PFSK-1 (cell line): ENCODE data around the gene KDM2B.

Source experiments
- FOXP2 ChIP-seq: optimal IDR thresholded peaks from 2 replicates; pipeline ENCODE3; 2011; ENCODE audit warnings: borderline replicate concordance, control low read depth, inconsistent platforms; ENCODE audit not compliant: insufficient read depth; ENCODE audit errors: extremely low read length, extremely low read depth
- POLR2AphosphoS5 ChIP-seq: IDR thresholded peaks from 2 replicates; pipeline ENCODE4 v1.6.1; 2012; ENCODE audit warnings: low read depth, mild to moderate bottlenecking, control low read depth, low read length, moderate library complexity
- SIN3A ChIP-seq: IDR thresholded peaks from 2 replicates; pipeline ENCODE4 v1.6.1; 2012; ENCODE audit warnings: mild to moderate bottlenecking, low read length, moderate library complexity, borderline replicate concordance; ENCODE audit not compliant: insufficient read depth
- TAF1 ChIP-seq: IDR thresholded peaks from 2 replicates; pipeline ENCODE4 v1.6.1; 2012; ENCODE audit warnings: low read length, control low read depth, borderline replicate concordance; ENCODE audit not compliant: insufficient read depth
- TF ChIP-seq, protein P1 (sequence below), 2 experiments: IDR thresholded peaks; 2 replicates each; pipeline versions ENCODE4 v1.6.1 to v1.8.0; 2011 to 2012; ENCODE audit warnings: low read depth in 2 of 2, low read length in 2 of 2, control low read depth in 1 of 2, inconsistent platforms in 1 of 2, mild to moderate bottlenecking in 1 of 2, moderate library complexity in 1 of 2; ENCODE audit not compliant: insufficient read depth in 1 of 2

KDM2B gene

DNA sequence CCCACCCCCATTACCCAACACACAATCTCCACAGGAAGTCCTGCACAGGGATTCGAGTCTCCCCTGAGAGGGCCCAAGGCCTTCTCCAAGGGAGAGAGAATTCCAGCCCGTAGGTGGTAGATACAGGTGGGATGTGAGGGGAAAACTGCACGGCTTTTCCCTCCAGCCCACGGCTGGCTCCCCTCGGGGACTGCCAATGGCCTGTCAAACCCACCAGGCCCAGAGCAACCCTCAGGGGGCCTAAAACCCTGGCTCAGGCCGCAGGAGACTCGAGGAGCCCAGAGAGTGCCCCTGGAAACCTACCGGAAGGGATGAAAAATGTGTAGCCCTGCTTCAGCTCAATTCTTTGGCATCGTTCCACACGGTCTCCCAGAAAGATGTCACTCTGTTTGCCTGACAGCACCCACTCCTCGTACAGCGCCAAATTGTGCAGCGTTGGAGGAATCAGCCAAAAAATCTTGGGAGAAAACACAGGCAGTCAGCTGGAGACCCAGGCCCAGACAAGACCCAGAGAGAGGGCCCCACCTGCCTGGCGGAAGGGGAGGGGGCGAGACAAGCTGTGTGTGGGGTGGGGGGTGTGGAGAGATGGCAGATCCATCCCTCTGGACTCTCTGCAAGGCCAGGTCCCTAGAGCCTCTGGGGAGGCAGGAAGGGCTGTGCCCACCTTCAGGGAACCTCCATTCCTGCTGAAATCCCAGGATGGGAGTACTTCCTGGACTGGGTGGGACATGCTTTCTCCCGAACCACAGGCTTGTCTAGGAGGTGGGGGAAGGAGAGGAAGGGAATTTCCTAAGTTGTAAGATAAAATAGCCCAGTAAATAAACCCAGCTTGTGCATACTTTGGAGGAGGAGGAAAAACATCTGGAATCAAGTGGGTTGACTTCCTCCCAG is 48.1 kb downstream of the KDM2B start:
- no peak for TF ChIP-seq FOXP2
- no peak for TF ChIP-seq POLR2AphosphoS5
- no peak for TF ChIP-seq TAF1
- TF ChIP-seq, protein P1, sequence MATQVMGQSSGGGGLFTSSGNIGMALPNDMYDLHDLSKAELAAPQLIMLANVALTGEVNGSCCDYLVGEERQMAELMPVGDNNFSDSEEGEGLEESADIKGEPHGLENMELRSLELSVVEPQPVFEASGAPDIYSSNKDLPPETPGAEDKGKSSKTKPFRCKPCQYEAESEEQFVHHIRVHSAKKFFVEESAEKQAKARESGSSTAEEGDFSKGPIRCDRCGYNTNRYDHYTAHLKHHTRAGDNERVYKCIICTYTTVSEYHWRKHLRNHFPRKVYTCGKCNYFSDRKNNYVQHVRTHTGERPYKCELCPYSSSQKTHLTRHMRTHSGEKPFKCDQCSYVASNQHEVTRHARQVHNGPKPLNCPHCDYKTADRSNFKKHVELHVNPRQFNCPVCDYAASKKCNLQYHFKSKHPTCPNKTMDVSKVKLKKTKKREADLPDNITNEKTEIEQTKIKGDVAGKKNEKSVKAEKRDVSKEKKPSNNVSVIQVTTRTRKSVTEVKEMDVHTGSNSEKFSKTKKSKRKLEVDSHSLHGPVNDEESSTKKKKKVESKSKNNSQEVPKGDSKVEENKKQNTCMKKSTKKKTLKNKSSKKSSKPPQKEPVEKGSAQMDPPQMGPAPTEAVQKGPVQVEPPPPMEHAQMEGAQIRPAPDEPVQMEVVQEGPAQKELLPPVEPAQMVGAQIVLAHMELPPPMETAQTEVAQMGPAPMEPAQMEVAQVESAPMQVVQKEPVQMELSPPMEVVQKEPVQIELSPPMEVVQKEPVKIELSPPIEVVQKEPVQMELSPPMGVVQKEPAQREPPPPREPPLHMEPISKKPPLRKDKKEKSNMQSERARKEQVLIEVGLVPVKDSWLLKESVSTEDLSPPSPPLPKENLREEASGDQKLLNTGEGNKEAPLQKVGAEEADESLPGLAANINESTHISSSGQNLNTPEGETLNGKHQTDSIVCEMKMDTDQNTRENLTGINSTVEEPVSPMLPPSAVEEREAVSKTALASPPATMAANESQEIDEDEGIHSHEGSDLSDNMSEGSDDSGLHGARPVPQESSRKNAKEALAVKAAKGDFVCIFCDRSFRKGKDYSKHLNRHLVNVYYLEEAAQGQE (IDR thresholded peaks at IDR 0.05; ENCODE audit: insufficient read depth in 1 of 2, low read depth in 2 of 2, low read length in 2 of 2): no peak
- TF ChIP-seq SIN3A: no peak

DNA sequence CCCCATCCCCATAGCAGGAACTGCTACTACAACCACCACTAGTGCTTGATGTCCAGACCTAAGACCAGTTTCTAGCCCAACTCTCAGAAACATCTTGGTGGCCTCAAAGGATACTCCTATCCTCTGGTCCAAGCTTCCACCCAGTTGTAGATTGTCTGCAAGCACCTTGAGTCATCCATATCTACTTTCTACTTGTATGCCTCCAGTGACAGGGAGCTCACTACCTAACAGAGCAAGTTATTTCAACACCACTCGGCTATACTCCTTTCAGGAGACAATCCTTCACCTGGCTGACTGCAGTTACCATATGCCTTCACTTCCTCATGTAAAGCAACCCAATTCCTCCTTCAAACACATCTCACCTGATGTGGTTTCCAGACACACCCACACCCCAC is 49.5 kb downstream of the KDM2B start:
- TF ChIP-seq SIN3A (no peak), POLR2AphosphoS5 (no peak), TAF1 (no peak), FOXP2 (no peak)
- TF ChIP-seq, protein P1 (IDR thresholded peaks at IDR 0.05; ENCODE audit: insufficient read depth in 1 of 2, low read depth in 2 of 2, low read length in 2 of 2): no peak

DNA sequence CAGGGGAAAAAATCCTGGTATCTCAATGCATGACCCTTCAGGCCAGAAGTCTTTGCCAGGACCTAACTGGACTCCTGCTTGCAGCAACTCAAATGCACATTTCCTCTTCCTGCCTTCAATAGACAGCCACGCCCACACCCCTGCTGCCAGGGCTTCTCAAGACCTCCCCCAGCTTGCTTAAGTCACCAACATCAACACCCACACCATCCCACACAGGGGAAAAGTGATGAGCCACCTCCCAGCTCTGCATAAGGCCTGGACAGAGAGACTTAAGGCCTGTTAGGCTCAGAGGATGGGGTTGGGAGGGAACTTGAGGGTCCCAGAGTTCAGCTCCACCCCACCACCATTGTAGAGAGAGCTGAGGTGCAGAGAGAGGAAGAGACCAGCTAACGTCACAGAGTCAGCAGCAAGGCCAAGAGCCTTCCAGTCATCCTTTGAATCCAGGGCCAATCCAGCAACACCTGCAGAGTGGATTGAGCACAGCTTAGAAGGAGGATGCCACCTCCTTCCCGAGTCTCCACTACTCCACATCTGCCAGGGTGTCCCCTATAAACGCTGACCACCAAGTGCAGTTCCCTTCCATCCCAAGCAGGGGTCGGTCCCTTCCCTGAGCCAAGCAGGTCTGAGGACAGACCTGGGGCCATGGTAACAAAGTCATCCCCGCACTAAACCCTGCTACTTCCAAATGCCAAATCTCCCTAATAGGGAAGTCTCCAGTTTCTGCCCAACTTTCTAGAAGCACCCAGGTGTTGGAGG is 50.0 kb downstream of the KDM2B start:
- TF ChIP-seq, protein P1 (IDR thresholded peaks at IDR 0.05; ENCODE audit: insufficient read depth in 1 of 2, low read depth in 2 of 2, low read length in 2 of 2): no peak
- no peak for TF ChIP-seq SIN3A
- peak; percentile 32 for TF ChIP-seq FOXP2

DNA sequence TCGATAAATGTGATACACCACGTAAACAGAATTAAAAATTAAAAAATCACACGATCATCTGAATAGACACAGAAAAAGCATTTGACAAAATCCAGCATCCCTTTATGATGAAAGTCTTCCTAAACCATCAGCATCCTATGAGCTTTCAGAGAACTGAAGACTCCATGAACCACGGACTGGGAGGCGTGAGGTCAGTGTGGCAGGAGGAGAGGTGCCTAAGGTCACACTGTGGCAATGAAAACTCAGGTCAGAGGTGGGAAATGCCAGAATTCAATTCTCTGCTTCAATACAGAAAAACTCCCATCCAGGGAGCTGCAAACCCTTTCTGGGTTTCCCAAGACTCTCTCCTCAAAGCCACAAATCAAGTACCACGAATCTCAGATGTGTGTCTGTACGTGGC is 51.6 kb downstream of the KDM2B start:
- TF ChIP-seq, protein P1 (IDR thresholded peaks at IDR 0.05; ENCODE audit: insufficient read depth in 1 of 2, low read depth in 2 of 2, low read length in 2 of 2): no peak
- no peak for TF ChIP-seq POLR2AphosphoS5
- no peak for TF ChIP-seq FOXP2
- no peak for TF ChIP-seq SIN3A
- no peak for TF ChIP-seq TAF1
